GM19467 (cell line): ENCODE data around the gene PEX5.

ENCODE experiments used
- ATAC-seq: cut with Tn5 transposase; IDR thresholded peaks from one replicate; pipeline ENCODE4 v1.9.1; 2021; ENCODE audit warnings: mild to moderate bottlenecking, moderate library complexity; ENCODE audit not compliant: unreplicated experiment

Gene PEX5

GRCh38 chr12:7189398-7190267, at the start of gene PEX5:
PEX5 (plus strand) TSS chr12:7189686; CDS start chr12:7190378, 692 bp downstream.
- peak; percentile 94 for ATAC-seq

GRCh38 chr12:7141351-7142005, 48.0 kb upstream of the PEX5 start:
- no peak for ATAC-seq

- ATAC-seq = no peak
Measured at GRCh38 chr12:7142056-7142644, 47.3 kb upstream of the PEX5 start.

- no peak for ATAC-seq
Measured at GRCh38 chr12:7142809-7143465, 46.5 kb upstream of the PEX5 start.

GRCh38 chr12:7143564-7143963, 45.9 kb upstream of the PEX5 start:
- no peak for ATAC-seq

GRCh38 chr12:7144414-7145120, 44.9 kb upstream of the PEX5 start:
- ATAC-seq = no peak

- ATAC-seq = no peak
Measured at GRCh38 chr12:7145671-7146070, 43.8 kb upstream of the PEX5 start.

- ATAC-seq = no peak
Measured at GRCh38 chr12:7146228-7146627, 43.3 kb upstream of the PEX5 start.

- ATAC-seq = no peak
Measured at GRCh38 chr12:7146906-7147305, 42.6 kb upstream of the PEX5 start.

GRCh38 chr12:7150356-7150755, 39.1 kb upstream of the PEX5 start:
- ATAC-seq = no peak

GRCh38 chr12:7150841-7151240, 38.6 kb upstream of the PEX5 start:
- no peak for ATAC-seq

GRCh38 chr12:7151532-7151931, 38.0 kb upstream of the PEX5 start:
- no peak for ATAC-seq

- ATAC-seq = no peak
Measured at GRCh38 chr12:7152818-7153217, 36.7 kb upstream of the PEX5 start.

GRCh38 chr12:7154042-7154441, 35.4 kb upstream of the PEX5 start:
- ATAC-seq = no peak

GRCh38 chr12:7154901-7155470, 34.5 kb upstream of the PEX5 start:
- no peak for ATAC-seq

- ATAC-seq = no peak
Measured at GRCh38 chr12:7155471-7156034, 33.9 kb upstream of the PEX5 start.

GRCh38 chr12:7156259-7157197, 33.0 kb upstream of the PEX5 start:
- no peak for ATAC-seq

- no peak for ATAC-seq
Measured at GRCh38 chr12:7157391-7157790, 32.1 kb upstream of the PEX5 start.
